GM12872 (cell line): ENCODE results near the gene MGMT.

Experiments
- TF ChIP-seq, protein P1 (sequence below): IDR thresholded peaks from 3 replicates; pipeline ENCODE4 v1.5.1; 2011; ENCODE audit warnings: low read depth, mild to moderate bottlenecking, low read length, moderate library complexity; ENCODE audit not compliant: insufficient read depth

MGMT gene

DNA sequence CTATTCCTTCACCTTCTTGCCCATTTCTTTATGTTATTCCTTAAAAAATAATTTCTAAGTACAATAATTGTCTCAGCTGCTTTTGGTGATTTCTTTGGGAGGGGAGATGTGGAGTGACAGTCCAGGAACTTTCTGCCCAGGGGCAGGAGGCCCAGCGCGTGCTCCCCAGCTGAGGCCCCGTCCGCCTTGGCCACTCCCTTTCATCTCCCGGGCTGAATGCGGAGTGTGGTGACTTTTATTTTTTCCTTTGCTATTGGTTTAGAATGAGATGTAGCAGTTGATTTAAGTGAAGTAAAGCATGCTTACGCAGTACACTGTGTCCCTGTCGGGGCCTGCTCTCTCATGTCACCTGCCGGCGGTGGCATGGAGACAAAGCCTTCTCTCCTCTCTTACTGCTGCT is 141.6 kb downstream of the MGMT start:
- TF ChIP-seq, protein P1, sequence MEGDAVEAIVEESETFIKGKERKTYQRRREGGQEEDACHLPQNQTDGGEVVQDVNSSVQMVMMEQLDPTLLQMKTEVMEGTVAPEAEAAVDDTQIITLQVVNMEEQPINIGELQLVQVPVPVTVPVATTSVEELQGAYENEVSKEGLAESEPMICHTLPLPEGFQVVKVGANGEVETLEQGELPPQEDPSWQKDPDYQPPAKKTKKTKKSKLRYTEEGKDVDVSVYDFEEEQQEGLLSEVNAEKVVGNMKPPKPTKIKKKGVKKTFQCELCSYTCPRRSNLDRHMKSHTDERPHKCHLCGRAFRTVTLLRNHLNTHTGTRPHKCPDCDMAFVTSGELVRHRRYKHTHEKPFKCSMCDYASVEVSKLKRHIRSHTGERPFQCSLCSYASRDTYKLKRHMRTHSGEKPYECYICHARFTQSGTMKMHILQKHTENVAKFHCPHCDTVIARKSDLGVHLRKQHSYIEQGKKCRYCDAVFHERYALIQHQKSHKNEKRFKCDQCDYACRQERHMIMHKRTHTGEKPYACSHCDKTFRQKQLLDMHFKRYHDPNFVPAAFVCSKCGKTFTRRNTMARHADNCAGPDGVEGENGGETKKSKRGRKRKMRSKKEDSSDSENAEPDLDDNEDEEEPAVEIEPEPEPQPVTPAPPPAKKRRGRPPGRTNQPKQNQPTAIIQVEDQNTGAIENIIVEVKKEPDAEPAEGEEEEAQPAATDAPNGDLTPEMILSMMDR, result no peak

DNA sequence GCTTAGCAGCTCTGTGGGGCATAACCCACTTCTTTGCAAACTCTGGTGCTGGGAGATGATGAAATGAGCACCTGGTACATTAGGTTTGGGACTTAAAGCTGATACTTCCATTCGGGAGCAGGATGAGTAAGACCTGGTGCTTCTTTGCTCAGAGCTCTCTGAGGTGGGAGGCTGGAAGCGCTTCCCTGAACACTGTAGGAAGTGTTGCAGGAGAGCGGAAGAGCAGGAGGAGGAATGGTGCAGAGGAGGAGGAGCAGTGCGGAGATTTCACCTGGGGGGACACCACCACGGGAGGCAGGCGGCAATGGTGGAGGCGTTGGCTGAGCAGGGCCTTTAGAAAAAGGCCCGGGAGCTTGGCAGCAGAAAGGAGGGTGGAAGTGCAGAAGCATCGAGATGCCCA is 142.5 kb downstream of the MGMT start:
- TF ChIP-seq, protein P1, result no peak

DNA sequence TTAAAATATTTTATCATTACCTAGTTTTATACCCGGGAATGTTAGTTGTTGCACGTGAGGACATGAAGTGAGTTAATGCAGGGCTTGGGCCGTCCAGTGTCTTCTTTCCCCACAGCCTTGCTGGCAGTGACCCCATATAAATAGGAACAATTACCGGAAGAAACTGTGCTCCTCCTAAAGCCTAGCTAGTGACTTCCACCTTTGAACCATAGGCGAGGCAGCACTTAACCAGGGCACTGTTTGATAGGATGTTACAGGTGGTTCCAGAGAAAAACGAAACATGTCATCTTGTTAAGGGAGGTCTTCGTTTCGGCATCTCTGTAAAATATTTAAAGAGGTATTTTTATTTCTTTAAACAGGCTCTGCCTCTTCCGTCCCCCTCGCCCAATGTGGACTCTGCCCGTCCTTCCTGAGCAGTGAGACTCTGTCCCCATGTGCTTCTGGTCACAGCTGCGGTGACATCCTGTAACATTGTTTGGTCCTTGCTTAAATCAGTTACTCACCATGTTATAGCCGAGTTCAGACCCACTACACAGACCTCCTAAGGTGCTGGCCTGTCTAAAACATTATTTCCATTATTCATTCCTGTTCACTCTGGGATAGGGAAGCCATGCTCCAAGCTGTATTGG is 145.6 kb downstream of the MGMT start:
- TF ChIP-seq, protein P1, result no peak

DNA sequence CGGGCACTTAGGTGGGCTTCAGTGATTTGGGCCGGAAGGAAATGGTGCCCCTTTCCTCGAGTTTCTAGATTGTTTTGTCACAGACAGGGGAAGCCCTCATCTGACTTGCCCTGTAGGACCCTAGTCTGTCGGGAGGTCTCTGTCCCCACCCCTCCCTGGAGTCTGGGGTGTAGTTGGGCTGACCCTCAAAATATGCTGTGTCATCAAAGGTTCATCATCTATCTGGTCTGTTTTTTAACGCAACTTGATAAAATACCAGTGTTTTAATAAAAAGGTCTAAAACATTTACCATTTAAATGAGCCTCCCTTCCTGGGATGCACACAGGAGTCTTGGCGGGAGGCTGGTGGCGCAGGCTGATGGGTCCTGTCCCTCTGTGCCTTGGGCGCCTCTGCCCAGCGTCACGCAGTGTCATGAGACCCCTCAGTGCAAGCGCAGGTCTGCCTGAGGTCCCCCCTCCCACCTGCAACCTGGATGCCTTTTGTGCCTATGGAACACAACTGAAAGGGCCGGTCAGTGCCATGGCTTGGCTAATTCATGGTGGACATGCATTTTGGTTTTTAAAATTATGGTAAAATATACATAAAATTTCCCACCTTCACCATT is 146.4 kb downstream of the MGMT start:
- TF ChIP-seq, protein P1, result no peak

DNA sequence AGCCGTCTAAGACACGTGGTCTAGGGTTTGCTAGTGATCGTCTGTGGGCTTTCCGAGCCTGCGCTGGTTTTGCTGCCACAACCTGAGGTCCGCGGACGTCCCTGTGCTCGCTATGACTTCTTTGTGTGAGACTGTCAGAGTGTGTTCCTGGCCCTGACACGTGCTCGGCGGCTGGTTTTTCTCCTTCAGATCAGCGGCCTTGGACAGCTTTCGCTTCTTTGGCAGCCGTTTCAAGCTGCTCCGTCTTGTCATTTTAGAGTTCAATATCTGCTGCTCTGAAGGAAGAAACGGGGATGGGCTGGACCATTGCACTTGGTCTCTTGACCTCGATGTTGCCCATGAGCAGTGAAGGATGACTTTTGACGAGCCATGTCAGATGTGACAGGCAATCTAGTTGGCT is 147.3 kb downstream of the MGMT start:
- TF ChIP-seq, protein P1, result no peak

DNA sequence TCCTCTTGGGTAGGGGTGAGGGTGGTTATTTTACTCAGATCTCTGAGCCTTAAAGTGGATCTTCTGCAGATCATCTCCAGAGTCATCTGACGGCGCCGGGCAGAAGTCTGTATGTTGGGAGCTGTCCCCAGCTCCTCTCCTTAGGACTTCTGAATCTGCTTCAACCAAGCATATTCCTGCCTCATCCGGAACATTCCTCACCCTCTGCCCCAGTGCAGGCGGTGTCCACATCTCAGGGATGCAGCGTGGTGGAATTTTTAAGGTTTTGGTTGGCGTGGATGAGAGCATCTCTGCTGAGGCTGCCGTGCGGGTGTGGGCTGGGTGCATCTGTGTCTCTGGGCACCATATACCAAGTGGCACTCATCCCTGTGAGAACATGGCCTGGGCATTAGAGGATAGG is 148.3 kb downstream of the MGMT start:
- TF ChIP-seq, protein P1, result no peak

DNA sequence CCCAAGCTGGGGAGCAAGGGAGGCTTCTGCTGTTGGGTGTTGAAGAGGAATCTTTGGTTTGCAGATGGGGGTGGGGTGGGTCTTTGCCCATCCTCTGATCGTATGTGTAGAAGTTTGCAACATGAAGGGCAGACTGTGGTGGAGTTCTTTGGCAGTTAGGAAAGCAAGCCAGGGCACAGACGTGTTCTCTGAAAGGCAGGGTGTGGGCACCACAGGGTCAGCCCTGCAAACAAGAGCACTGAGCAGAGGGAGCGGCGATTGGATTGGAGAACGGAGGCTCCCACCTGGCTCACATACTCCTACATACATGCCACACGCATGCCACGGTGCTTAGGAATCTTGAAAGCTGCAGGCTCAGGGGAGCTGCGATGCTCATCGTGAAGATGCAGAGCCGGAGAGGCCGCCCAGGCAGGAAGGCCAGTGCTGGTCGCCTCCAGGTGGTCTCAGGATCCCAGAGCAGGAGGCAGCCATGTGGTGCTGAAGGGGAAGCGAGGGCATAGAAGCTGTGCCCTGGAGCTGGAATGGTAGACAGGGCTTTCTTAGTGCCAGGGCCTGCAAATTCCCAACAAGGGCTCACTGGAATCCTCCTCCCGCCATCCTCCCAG is 149.0 kb downstream of the MGMT start:
- TF ChIP-seq, protein P1, result no peak
